OCI-LY1 (cell line): Measurements from ENCODE around the gene CBFA2T3.

ENCODE experiments used
- H2AFZ ChIP-seq: fragments of 200-600 bp; sonication (generic), shearing (Covaris generic); 2 replicates; pipeline ENCODE4 v1.6.0; 2014; ENCODE audit warnings: antibody characterized with exemption, mild to moderate bottlenecking, low read length
- H3F3A ChIP-seq: fragments of 200-600 bp; sonication (generic), shearing (Covaris generic); 2 replicates; pipeline ENCODE4 v1.6.0; 2014; ENCODE audit warnings: mild to moderate bottlenecking, antibody characterized with exemption, low read length, moderate library complexity; ENCODE audit not compliant: insufficient read depth
- H3K27ac ChIP-seq: fragments of 200-600 bp; sonication (generic); 2 replicates; pipeline ENCODE4 v1.5.1; 2014; ENCODE audit warnings: low read length, mixed run types, mild to moderate bottlenecking, low read depth; ENCODE audit not compliant: poor library complexity, severe bottlenecking
- H3K27me3 ChIP-seq: fragments of 200-600 bp; sonication (generic); 2 replicates; pipeline ENCODE4 v1.6.0; 2014; ENCODE audit warnings: antibody characterized with exemption, mild to moderate bottlenecking, low read length, moderate library complexity; ENCODE audit not compliant: insufficient read depth
- H3K36me3 ChIP-seq: fragments of 200-600 bp; sonication (generic); 2 replicates; pipeline ENCODE4 v1.6.1; 2014; ENCODE audit warnings: mild to moderate bottlenecking, antibody characterized with exemption, low read length, moderate library complexity, mixed read lengths; ENCODE audit not compliant: insufficient read depth
- H3K4me1 ChIP-seq: fragments of 200-600 bp; sonication (generic); 2 replicates; pipeline ENCODE4 v1.5.1; 2014; ENCODE audit warnings: mild to moderate bottlenecking, low read length, moderate library complexity; ENCODE audit not compliant: insufficient read depth, severe bottlenecking
- H3K4me2 ChIP-seq: fragments of 200-600 bp; sonication (generic), shearing (Covaris generic); 2 replicates; pipeline ENCODE4 v1.6.1; 2014; ENCODE audit warnings: low read length
- H3K4me3 ChIP-seq: fragments of 200-600 bp; sonication (generic); 2 replicates; pipeline ENCODE4 v1.5.1; 2014; ENCODE audit warnings: low read length, low read depth, mild to moderate bottlenecking, mixed read lengths; ENCODE audit not compliant: poor library complexity, severe bottlenecking
- H3K79me2 ChIP-seq: fragments of 200-600 bp; shearing (Covaris generic); 2 replicates; pipeline ENCODE4 v1.6.1; 2016; ENCODE audit warnings: mixed run types, low read length, mixed read lengths; ENCODE audit not compliant: insufficient read depth
- H3K9ac ChIP-seq: fragments of 200-600 bp; sonication (generic), shearing (Covaris generic); 2 replicates; pipeline ENCODE4 v1.6.1; 2014; ENCODE audit warnings: mild to moderate bottlenecking, low read length, mixed read lengths
- H3K9me2 ChIP-seq: fragments of 200-600 bp; sonication (generic), shearing (Covaris generic); 2 replicates; pipeline ENCODE4 v1.6.1; 2014; ENCODE audit warnings: low read depth, mild to moderate bottlenecking, low read length, mixed read lengths
- H3K9me3 ChIP-seq: fragments of 200-600 bp; shearing (Covaris generic); 2 replicates; pipeline ENCODE4 v1.6.1; 2014; ENCODE audit warnings: low read length, mixed read lengths
- H4K20me1 ChIP-seq: fragments of 200-600 bp; sonication (generic), shearing (Covaris generic); 2 replicates; pipeline ENCODE4 v1.6.0; 2016; ENCODE audit warnings: mild to moderate bottlenecking, low read length; ENCODE audit not compliant: insufficient read depth
- EZH2 ChIP-seq: fragments of 200-600 bp; sonication (generic), shearing (Covaris generic); IDR thresholded peaks from 2 replicates; pipeline ENCODE4 v1.8.0; 2017; ENCODE audit warnings: borderline replicate concordance, mixed run types, mild to moderate bottlenecking, antibody characterized with exemption, low read length, moderate library complexity, mixed read lengths
- TF ChIP-seq, protein P1 (sequence below): fragments of 200-600 bp; sonication (generic), shearing (Covaris generic); IDR thresholded peaks from 2 replicates; pipeline ENCODE4 v1.5.1; 2017; ENCODE audit warnings: mild to moderate bottlenecking, antibody characterized with exemption, low read length, moderate library complexity, mixed read lengths

Gene CBFA2T3

DNA sequence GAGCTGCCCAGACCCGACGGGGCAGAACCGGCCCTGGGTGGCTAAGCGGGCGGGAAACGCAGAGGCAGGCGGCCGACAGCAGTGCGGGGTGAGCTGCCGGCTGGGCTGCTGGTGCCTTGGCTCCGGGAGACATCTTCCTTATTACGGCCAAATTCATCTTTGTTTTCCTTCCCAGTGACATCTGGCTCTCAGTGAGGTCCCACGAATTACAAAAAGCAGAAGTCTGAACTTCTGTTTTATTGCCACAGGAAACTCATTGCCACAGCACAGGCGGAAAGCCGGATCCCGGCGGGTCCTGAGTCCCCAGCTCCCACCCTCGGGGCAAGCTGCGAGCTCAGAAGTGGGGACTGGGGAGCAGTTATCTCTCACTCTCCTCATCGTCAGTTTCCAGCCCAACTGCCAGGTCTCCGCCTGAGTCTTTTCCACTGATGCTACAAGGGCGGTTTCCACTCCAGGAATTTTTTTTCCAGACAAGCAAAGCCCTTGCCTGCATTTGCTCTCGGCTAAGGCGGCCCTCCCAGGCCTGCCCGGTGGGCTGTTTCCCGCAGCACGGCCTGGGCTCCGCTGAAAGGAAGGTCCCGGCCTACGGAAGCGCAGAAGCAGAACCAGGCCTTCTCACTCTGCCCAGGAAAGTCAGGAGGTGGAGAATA, 40.3 kb downstream of the CBFA2T3 start:
- Histone ChIP-seq H3K27me3 (peaks cover 7% of the 10 kb centered on the region; the same call in 1 of the 2 replicates), H3K4me2 (no peak overlapping the region), H3K4me3 (no peak overlapping the region), H3K9me3 (no peaks in the 10 kb centered on the region), H3K79me2 (no peaks in the 10 kb centered on the region), H2AFZ (no peak overlapping the region), H4K20me1 (no peaks in the 10 kb centered on the region), H3K9ac (no peak overlapping the region), H3K4me1 (peaks cover 30% of the 10 kb centered on the region), H3K27ac (no peak overlapping the region), H3F3A (no peaks in the 10 kb centered on the region), H3K9me2 (no peaks in the 10 kb centered on the region), H3K36me3 (peaks cover 12% of the 10 kb centered on the region)
- TF ChIP-seq, protein P1, sequence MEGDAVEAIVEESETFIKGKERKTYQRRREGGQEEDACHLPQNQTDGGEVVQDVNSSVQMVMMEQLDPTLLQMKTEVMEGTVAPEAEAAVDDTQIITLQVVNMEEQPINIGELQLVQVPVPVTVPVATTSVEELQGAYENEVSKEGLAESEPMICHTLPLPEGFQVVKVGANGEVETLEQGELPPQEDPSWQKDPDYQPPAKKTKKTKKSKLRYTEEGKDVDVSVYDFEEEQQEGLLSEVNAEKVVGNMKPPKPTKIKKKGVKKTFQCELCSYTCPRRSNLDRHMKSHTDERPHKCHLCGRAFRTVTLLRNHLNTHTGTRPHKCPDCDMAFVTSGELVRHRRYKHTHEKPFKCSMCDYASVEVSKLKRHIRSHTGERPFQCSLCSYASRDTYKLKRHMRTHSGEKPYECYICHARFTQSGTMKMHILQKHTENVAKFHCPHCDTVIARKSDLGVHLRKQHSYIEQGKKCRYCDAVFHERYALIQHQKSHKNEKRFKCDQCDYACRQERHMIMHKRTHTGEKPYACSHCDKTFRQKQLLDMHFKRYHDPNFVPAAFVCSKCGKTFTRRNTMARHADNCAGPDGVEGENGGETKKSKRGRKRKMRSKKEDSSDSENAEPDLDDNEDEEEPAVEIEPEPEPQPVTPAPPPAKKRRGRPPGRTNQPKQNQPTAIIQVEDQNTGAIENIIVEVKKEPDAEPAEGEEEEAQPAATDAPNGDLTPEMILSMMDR: no peak
- no peak for TF ChIP-seq EZH2

DNA sequence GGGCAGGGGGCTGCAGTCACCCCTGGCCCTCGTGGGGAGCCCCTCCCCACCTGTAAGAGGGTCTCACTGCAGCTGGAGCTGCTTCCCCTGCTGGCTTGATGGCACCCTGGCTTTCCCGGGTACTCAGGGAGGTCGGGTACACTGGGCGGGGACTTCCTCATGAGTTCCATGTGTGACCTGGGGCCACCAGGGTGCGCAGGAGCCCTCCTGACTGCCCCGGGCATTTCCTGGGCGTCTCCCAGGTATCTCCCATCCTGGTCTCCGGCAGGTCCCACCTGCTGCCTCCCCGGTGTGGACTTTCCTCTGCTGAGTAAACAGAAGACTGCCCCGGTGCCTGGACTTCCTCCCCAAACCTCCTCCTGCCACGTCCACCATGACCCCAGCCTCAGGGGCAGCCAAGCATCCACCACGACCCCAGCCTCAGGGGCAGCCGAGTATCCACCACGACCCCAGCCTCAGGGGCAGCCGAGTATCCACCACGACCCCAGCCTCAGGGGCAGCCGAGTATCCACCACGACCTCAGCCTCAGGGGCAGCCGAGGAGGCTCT, 40.9 kb downstream of the CBFA2T3 start:
- Histone ChIP-seq H3K27me3 (peaks cover 7% of the 10 kb centered on the region; the same call in 1 of the 2 replicates), H3F3A (no peaks in the 10 kb centered on the region), H3K4me3 (no peak overlapping the region), H3K4me1 (peaks cover 30% of the 10 kb centered on the region), H3K36me3 (peaks cover 16% of the 10 kb centered on the region), H3K9me2 (no peaks in the 10 kb centered on the region), H3K4me2 (no peak overlapping the region), H3K9me3 (no peaks in the 10 kb centered on the region), H3K27ac (no peak overlapping the region), H3K9ac (no peak overlapping the region), H3K79me2 (no peaks in the 10 kb centered on the region), H2AFZ (no peak overlapping the region), H4K20me1 (no peaks in the 10 kb centered on the region)
- TF ChIP-seq, protein P1: peak; percentile 25; the same call in 1 of the 2 replicates
- TF ChIP-seq EZH2: no peak

GRCh38 chr16:88934066-88934667, 42.8 kb downstream of the CBFA2T3 start:
- H4K20me1 ChIP-seq: no peaks in the 10 kb centered on the region
- peaks cover 14% of the 10 kb centered on the region for H3K4me1 ChIP-seq
- peaks cover 18% of the 10 kb centered on the region for H3K36me3 ChIP-seq
- no peaks in the 10 kb centered on the region for H3F3A ChIP-seq
- H3K4me2 ChIP-seq: no peak overlapping the region
- H3K79me2 ChIP-seq: no peaks in the 10 kb centered on the region
- no peak overlapping the region for H3K27ac ChIP-seq
- no peak overlapping the region for H3K4me3 ChIP-seq
- no peak overlapping the region for H2AFZ ChIP-seq
- H3K9me3 ChIP-seq: no peaks in the 10 kb centered on the region
- no peak overlapping the region for H3K9ac ChIP-seq
- H3K27me3 ChIP-seq: peaks cover 7% of the 10 kb centered on the region; the same call in 1 of the 2 replicates
- no peaks in the 10 kb centered on the region for H3K9me2 ChIP-seq
- TF ChIP-seq EZH2: no peak
- TF ChIP-seq, protein P1: no peak
